ENCODE data around the gene CAPN15. TPM values are rescaled to one million over a fixed set of nuclear protein-coding genes. Genes with fewer than 3 reads are reported as not detected.

Gene CAPN15
- total RNA-seq, 4 donors from 2014 or later, result 59.9 to 86.4 (median 75.2) TPM

DNA sequence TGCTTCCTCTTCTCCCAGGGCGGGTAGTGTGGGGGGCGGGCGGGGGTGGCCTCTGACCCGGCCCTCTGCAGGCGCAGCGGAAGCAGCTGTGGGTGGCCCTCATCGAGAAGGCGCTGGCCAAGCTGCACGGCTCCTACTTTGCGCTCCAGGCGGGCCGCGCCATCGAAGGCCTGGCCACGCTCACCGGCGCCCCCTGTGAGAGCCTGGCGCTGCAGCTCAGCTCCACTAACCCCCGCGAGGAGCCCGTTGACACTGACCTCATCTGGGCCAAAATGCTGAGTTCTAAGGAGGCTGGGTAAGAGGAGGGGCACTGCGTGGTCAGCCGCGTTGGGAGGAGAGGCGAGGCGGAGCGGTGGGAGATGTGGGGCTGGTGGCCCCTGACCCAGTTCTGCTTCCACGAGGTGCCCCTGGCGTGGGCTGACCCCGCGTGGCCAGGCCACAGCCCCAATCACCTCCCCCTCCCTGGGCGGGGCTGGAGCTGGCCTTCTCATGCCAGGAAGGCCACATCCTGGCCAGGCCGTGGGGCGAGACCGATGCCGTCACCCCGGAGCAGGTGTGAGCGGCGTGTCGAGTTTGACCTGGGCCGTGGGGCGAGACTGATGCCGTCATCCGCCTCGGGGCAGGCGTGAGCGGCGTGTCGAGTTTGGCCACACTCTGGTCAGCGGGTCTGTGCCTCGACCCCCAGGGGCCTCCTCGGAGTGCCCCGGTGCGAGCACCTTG lies 22.2 kb downstream of the CAPN15 start:
- Histone ChIP-seq H3K27me3 (no peaks in the 10 kb centered on the region), H3K4me3 (no peak overlapping the region), H3K27ac (no peak overlapping the region), H3K9me3 (no peaks in the 10 kb centered on the region), H3K4me1 (peaks cover 15% of the 10 kb centered on the region), H3K36me3 (peaks cover 61% of the 10 kb centered on the region)
- TF ChIP-seq EP300 (IDR thresholded peaks at IDR 0.05) (no peak), POLR2A (IDR thresholded peaks at IDR 0.05) (no peak), POLR2AphosphoS5 (IDR thresholded peaks at IDR 0.05) (no peak)
- TF ChIP-seq, protein P1, sequence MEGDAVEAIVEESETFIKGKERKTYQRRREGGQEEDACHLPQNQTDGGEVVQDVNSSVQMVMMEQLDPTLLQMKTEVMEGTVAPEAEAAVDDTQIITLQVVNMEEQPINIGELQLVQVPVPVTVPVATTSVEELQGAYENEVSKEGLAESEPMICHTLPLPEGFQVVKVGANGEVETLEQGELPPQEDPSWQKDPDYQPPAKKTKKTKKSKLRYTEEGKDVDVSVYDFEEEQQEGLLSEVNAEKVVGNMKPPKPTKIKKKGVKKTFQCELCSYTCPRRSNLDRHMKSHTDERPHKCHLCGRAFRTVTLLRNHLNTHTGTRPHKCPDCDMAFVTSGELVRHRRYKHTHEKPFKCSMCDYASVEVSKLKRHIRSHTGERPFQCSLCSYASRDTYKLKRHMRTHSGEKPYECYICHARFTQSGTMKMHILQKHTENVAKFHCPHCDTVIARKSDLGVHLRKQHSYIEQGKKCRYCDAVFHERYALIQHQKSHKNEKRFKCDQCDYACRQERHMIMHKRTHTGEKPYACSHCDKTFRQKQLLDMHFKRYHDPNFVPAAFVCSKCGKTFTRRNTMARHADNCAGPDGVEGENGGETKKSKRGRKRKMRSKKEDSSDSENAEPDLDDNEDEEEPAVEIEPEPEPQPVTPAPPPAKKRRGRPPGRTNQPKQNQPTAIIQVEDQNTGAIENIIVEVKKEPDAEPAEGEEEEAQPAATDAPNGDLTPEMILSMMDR (IDR thresholded peaks at IDR 0.05), result no peak
- 98% methylated on average over 22 of the region's 54 CpGs for WGBS
- DNase-seq (ENCODE audit: low spot score in 2 of 2), result no peak

DNA sequence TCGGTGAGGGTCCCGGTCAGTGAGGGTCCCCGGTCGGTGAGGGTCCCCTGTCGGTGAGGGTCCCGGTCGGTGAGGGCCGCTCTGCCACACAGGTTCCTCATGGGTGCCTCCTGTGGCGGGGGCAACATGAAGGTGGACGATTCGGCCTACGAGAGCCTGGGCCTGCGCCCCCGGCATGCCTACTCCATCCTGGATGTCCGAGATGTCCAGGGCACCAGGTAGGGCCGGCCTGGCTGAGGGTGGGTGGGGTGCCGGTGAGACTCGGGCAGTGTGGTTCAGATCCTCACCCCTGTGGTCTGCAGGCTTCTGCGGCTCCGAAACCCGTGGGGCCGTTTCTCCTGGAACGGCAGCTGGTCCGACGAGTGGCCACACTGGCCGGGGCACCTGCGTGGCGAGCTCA lies 23.7 kb downstream of the CAPN15 start:
- Histone ChIP-seq H3K27me3 (no peaks in the 10 kb centered on the region), H3K4me3 (no peak overlapping the region), H3K9me3 (no peaks in the 10 kb centered on the region), H3K36me3 (peaks cover 61% of the 10 kb centered on the region), H3K27ac (no peak overlapping the region), H3K4me1 (peaks cover 25% of the 10 kb centered on the region)
- no CpG with 5 or more reads among the region's 28 CpGs for WGBS
- no peak for DNase-seq (ENCODE audit: low spot score in 2 of 2)
- no peak for TF ChIP-seq EP300 (IDR thresholded peaks at IDR 0.05)

DNA sequence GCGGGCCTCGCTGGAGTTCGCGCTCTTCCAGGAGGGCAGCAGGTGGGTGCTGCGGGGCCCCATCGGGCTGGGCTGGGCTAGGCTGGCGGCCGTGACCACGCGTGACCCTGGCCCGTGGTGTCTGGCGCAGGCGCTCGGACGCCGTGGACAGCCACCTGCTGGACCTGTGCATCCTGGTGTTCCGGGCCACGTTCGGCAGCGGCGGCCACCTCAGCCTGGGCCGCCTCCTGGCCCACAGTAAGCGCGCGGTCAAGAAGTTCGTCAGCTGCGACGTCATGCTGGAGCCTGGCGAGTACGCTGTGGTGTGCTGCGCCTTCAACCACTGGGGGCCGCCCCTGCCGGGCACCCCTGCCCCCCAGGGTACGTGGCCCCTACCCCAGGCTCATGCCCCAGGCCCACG lies 24.7 kb downstream of the CAPN15 start:
- no peak overlapping the region for H3K27ac ChIP-seq
- peaks cover under 1% of the 10 kb centered on the region for H3K27me3 ChIP-seq
- H3K4me1 ChIP-seq, result peaks cover 24% of the 10 kb centered on the region
- TF ChIP-seq POLR2AphosphoS5 (IDR thresholded peaks at IDR 0.05) (no peak), EP300 (IDR thresholded peaks at IDR 0.05) (no peak), POLR2A (IDR thresholded peaks at IDR 0.05) (no peak)
- TF ChIP-seq, protein P1 (IDR thresholded peaks at IDR 0.05), result no peak
- no peak for DNase-seq (ENCODE audit: low spot score in 2 of 2)
- no peak overlapping the region for H3K4me3 ChIP-seq
- WGBS, result 97% methylated on average over 6 of the region's 35 CpGs
- no peaks in the 10 kb centered on the region for H3K9me3 ChIP-seq
- peaks cover 57% of the 10 kb centered on the region for H3K36me3 ChIP-seq

DNA sequence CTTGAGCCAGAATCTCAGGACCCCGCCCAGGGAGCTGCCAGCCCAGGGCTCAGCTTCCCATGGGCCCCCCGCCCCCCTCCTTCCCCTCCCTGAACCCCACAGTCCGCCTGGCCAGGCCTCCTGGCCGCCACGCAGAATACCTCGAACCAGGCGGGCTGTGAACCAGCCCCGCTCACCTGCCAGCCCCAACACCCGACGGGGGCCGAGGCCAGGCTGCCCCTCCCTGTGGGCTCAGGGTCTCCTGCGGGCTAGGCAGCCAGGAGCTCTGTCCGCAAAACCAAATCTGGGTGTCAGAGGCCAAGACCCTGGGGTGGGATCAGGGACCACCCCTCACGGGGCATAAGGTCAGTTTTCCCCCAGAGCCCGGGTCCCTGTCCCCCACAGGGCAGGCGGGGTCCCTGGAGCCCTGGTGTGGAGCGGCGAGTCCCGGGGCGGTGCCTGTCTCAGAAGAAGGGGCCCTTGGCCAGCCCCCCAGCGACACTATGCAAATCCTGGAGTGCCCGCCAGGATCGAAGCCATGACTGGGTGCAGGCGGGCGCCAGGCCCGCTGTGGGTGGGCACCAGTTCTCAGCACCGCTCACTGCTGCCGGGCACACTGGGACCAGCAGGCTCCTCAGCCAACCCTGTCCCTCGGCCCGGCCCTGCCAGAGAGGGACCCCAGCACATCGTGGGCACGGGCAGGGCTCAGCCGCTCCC lies 26.2 kb downstream of the CAPN15 start:
- Histone ChIP-seq H3K4me3 (no peak overlapping the region), H3K9me3 (no peaks in the 10 kb centered on the region), H3K27ac (no peak overlapping the region), H3K36me3 (peaks cover 48% of the 10 kb centered on the region), H3K4me1 (peaks cover 20% of the 10 kb centered on the region), H3K27me3 (peaks cover 11% of the 10 kb centered on the region)
- TF ChIP-seq EP300 (IDR thresholded peaks at IDR 0.05) (no peak), POLR2A (IDR thresholded peaks at IDR 0.05) (no peak), POLR2AphosphoS5 (IDR thresholded peaks at IDR 0.05) (no peak)
- TF ChIP-seq, protein P1 (IDR thresholded peaks at IDR 0.05), result no peak
- no peak for DNase-seq (ENCODE audit: low spot score in 2 of 2)
- 73% methylated on average over 11 of the region's 33 CpGs for WGBS

DNA sequence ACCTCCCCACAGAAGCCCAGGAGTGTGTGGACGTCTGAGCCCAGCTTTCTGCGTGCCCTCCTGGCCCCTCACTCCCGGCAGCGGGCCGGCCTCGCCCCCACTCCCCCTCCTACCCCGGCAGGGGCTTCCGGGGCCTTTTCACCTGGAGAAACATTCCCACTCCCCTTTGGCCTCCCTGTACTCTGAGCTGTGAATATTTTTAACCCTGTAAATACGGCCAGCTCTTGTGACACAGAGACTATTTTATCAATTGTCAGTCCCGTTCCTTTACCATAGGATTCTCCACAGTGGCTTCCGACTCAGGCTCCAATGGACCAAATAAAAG lies 26.7 kb downstream of the CAPN15 start:
- 75% methylated on average over 11 of the region's 11 CpGs for WGBS
- Histone ChIP-seq H3K27me3 (peaks cover 16% of the 10 kb centered on the region), H3K9me3 (no peaks in the 10 kb centered on the region), H3K4me3 (no peak overlapping the region), H3K27ac (no peak overlapping the region), H3K4me1 (peaks cover 25% of the 10 kb centered on the region), H3K36me3 (peaks cover 43% of the 10 kb centered on the region)
- no peak for DNase-seq (ENCODE audit: low spot score in 2 of 2)
- TF ChIP-seq, protein P1 (IDR thresholded peaks at IDR 0.05), result no peak

Measured in suprapubic skin (tissue), 4 donors.